H1 (cell line): ENCODE measurements around the gene TMEM204. TPM values are rescaled to one million over a fixed set of nuclear protein-coding genes. Genes with fewer than 3 reads are reported as not detected.
A peak's percentile ranks its signal among the peaks of the same experiment; 100 is the strongest.

ENCODE experiments used
- CTCF ChIA-PET: fragments of 300-600 bp; sonication (Branson Sonifier 250); formaldehyde crosslinking; loops from one replicate; lab custom pipeline; 2021; ENCODE audit not compliant: partially characterized antibody; lab: Charles Lee
- POLR2A ChIA-PET: fragments of 300-600 bp; sonication (Branson Sonifier 250); formaldehyde crosslinking; loops from one replicate; lab custom pipeline; 2021; ENCODE audit warnings: inconsistent platforms; ENCODE audit not compliant: partially characterized antibody; lab: Charles Lee
- DNase-seq, 2 experiments: peaks; one replicate each; pipeline versions ENCODE4 v3.0.0 to v3.0.0-alpha.2; 2010 to 2022; ENCODE audit warnings: low spot score in 2 of 2, low read depth in 1 of 2, mixed read lengths in 1 of 2
- FAIRE-seq: peaks from 2 replicates; lab custom pipeline; 2011; peaks lifted over from hg19 to GRCh38; lab: Jason Lieb, UNC
- H2AFZ ChIP-seq: 2 replicates; pipeline ENCODE4 v1.8.1; 2012; ENCODE audit warnings: low read length, inconsistent platforms
- H2AK5ac ChIP-seq: 2 replicates; pipeline ENCODE4 v1.6.1; 2013; ENCODE audit warnings: low read depth, low read length
- H2BK120ac ChIP-seq: replicated peaks from 2 replicates; pipeline ENCODE3; 2013; ENCODE audit warnings: low read depth, low read length, inconsistent platforms
- H2BK12ac ChIP-seq: 2 replicates; pipeline ENCODE4 v1.6.1; 2013; ENCODE audit warnings: low read depth, low read length
- H2BK15ac ChIP-seq: 2 replicates; pipeline ENCODE4 v1.6.1; 2013; ENCODE audit warnings: low read length
- H2BK20ac ChIP-seq: 2 replicates; pipeline ENCODE4 v1.6.1; 2013; ENCODE audit warnings: low read length
- H2BK5ac ChIP-seq: 2 replicates; pipeline ENCODE4 v1.6.1; 2013; ENCODE audit warnings: low read depth, low read length
- H3K14ac ChIP-seq: 2 replicates; pipeline ENCODE4 v1.6.1; 2013; ENCODE audit warnings: inconsistent platforms; ENCODE audit not compliant: insufficient read length
- H3K18ac ChIP-seq: 2 replicates; pipeline ENCODE4 v1.6.1; 2013; ENCODE audit warnings: low read length; ENCODE audit errors: extremely low read depth
- H3K23ac ChIP-seq: 2 replicates; pipeline ENCODE4 v1.6.1; 2013; ENCODE audit warnings: inconsistent platforms; ENCODE audit not compliant: insufficient read length
- H3K23me2 ChIP-seq: 2 replicates; pipeline ENCODE4 v1.6.1; 2013; ENCODE audit warnings: low read depth, low read length
- H3K27ac ChIP-seq: 2 replicates; pipeline ENCODE4 v1.6.1; 2011; ENCODE audit warnings: low read depth, low read length, inconsistent platforms
- H3K27me3 ChIP-seq, 4 experiments: replicated peaks in 1 of 4; 1 replicate in 1 of 4; 2 replicates in 3 of 4; pipeline versions ENCODE4 v1.6.1 to v1.8.1; 2011 to 2013; ENCODE audit warnings: low read length in 3 of 4, mild to moderate bottlenecking in 3 of 4, inconsistent platforms in 2 of 4, mixed read lengths in 2 of 4, moderate library complexity in 1 of 4; ENCODE audit not compliant: control insufficient read depth in 3 of 4, insufficient read depth in 3 of 4; ENCODE audit errors: extremely low read depth in 1 of 4
- H3K36me3 ChIP-seq, 4 experiments: 2 replicates each; pipeline versions ENCODE4 v1.6.1 to v1.8.1; 2011 to 2013; ENCODE audit warnings: mild to moderate bottlenecking in 4 of 4, low read length in 3 of 4, moderate library complexity in 2 of 4, control low read depth in 1 of 4, inconsistent platforms in 1 of 4; ENCODE audit not compliant: insufficient read depth in 4 of 4, control insufficient read depth in 2 of 4
- H3K4ac ChIP-seq: replicated peaks from 2 replicates; pipeline ENCODE3; 2013; ENCODE audit warnings: low read length, low read depth, mixed read lengths, inconsistent platforms; ENCODE audit not compliant: insufficient read length
- H3K4me1 ChIP-seq, 4 experiments: replicated peaks in 1 of 4; 1 replicate in 1 of 4; 2 replicates in 3 of 4; pipeline versions ENCODE4 v1.6.1 to v1.8.1; 2011 to 2013; ENCODE audit warnings: low read length in 3 of 4, inconsistent platforms in 2 of 4, mixed read lengths in 1 of 4; ENCODE audit not compliant: insufficient read depth in 4 of 4, control insufficient read depth in 3 of 4
- H3K4me2 ChIP-seq, 2 experiments: 2 replicates each; pipeline versions ENCODE4 v1.6.1 to v1.8.1; 2011 to 2013; ENCODE audit warnings: low read depth in 2 of 2, low read length in 2 of 2, control low read depth in 1 of 2, inconsistent platforms in 1 of 2, mild to moderate bottlenecking in 1 of 2; ENCODE audit not compliant: insufficient read depth in 1 of 2
- H3K4me3 ChIP-seq, 4 experiments: fragments of 200-600, 300-600 bp in 1 of 4; sonication (generic), shearing (Covaris generic), sonication (Bioruptor Twin) in 1 of 4; 2 replicates each; pipeline versions ENCODE4 v1.5.1 to v1.8.1; 2011 to 2016; ENCODE audit warnings: low read length in 4 of 4, low read depth in 3 of 4, control low read depth in 2 of 4, inconsistent platforms in 2 of 4, mild to moderate bottlenecking in 2 of 4, mixed read lengths in 1 of 4, moderate library complexity in 1 of 4; ENCODE audit not compliant: insufficient read depth in 2 of 4; ENCODE audit errors: extremely low read depth in 1 of 4
- H3K56ac ChIP-seq: replicated peaks from 2 replicates; pipeline ENCODE3; 2013; ENCODE audit warnings: low read depth, mild to moderate bottlenecking, mixed read lengths, low read length, inconsistent platforms; ENCODE audit not compliant: insufficient read length
- H3K79me1 ChIP-seq: 2 replicates; pipeline ENCODE4 v1.6.1; 2013; ENCODE audit warnings: low read depth, low read length, control low read depth
- H3K79me2 ChIP-seq, 2 experiments: 2 replicates each; pipeline versions ENCODE4 v1.6.1 to v1.8.1; 2012 to 2013; ENCODE audit warnings: low read length in 2 of 2, mild to moderate bottlenecking in 2 of 2, inconsistent platforms in 1 of 2; ENCODE audit not compliant: insufficient read depth in 2 of 2, control insufficient read depth in 1 of 2
- H3K9ac ChIP-seq, 4 experiments: replicated peaks in 1 of 4; 1 replicate in 1 of 4; 2 replicates in 3 of 4; pipeline versions ENCODE4 v1.6.1 to v1.8.1; 2011 to 2013; ENCODE audit warnings: low read depth in 3 of 4, low read length in 3 of 4, control low read depth in 2 of 4, mild to moderate bottlenecking in 2 of 4, moderate library complexity in 2 of 4, inconsistent platforms in 1 of 4; ENCODE audit errors: extremely low read depth in 1 of 4
- H3K9me3 ChIP-seq, 2 experiments: 2 replicates each; pipeline versions ENCODE4 v1.6.1 to v1.8.1; 2012 to 2013; ENCODE audit warnings: mild to moderate bottlenecking in 2 of 2, moderate library complexity in 2 of 2, control low read depth in 1 of 2, inconsistent platforms in 1 of 2, low read depth in 1 of 2, low read length in 1 of 2, mixed read lengths in 1 of 2; ENCODE audit not compliant: insufficient read depth in 2 of 2
- H4K20me1 ChIP-seq, 2 experiments: replicated peaks in 1 of 2; 2 replicates each; pipeline versions ENCODE3 to v1.8.1; 2011 to 2013; ENCODE audit warnings: inconsistent platforms in 2 of 2, low read length in 2 of 2, mild to moderate bottlenecking in 1 of 2; ENCODE audit not compliant: insufficient read depth in 2 of 2, control insufficient read depth in 1 of 2
- H4K5ac ChIP-seq: 2 replicates; pipeline ENCODE4 v1.6.1; 2013; ENCODE audit warnings: low read length, low read depth, mixed read lengths, inconsistent platforms; ENCODE audit not compliant: insufficient read length
- H4K8ac ChIP-seq: 2 replicates; pipeline ENCODE4 v1.8.0; 2013; ENCODE audit warnings: mild to moderate bottlenecking, moderate library complexity, low read length, inconsistent platforms; ENCODE audit not compliant: insufficient read depth; ENCODE audit errors: extremely low read depth
- H4K91ac ChIP-seq: replicated peaks from 2 replicates; pipeline ENCODE3; 2013; ENCODE audit warnings: low read length, mixed read lengths, inconsistent platforms; ENCODE audit not compliant: insufficient read length
- ATF2 ChIP-seq: IDR thresholded peaks from 2 replicates; pipeline ENCODE4 v1.6.1; 2012; ENCODE audit warnings: low read length, inconsistent platforms
- HDAC2 ChIP-seq, 2 experiments: fragments of 300-600 bp in 1 of 2; sonication (generic) in 1 of 2; IDR thresholded peaks; 2 replicates each; pipeline ENCODE4 v1.6.1; 2011 to 2012; ENCODE audit warnings: low read depth in 2 of 2, low read length in 2 of 2, mild to moderate bottlenecking in 2 of 2, moderate library complexity in 2 of 2, borderline replicate concordance in 1 of 2, inconsistent platforms in 1 of 2
- POLR2AphosphoS5 ChIP-seq: IDR thresholded peaks from 2 replicates; pipeline ENCODE4 v1.6.1; 2011; ENCODE audit warnings: low read depth, low read length
- SP4 ChIP-seq: IDR thresholded peaks from 2 replicates; pipeline ENCODE4 v1.6.1; 2012; ENCODE audit warnings: low read length, inconsistent platforms
- TAF7 ChIP-seq: optimal IDR thresholded peaks from 2 replicates; pipeline ENCODE3; 2011; ENCODE audit warnings: low read depth, mild to moderate bottlenecking, inconsistent platforms, low read length, moderate library complexity, borderline replicate concordance
- WGBS, 2 experiments: shearing (Covaris generic) in 1 of 2; methylation state at CpG; one replicate each; pipeline versions ENCODE4 v1.1.6 to v1.1.7; 2013 to 2015; ENCODE audit warnings: low lambda C conversion rate in 2 of 2, mixed read lengths in 2 of 2, inconsistent platforms in 1 of 2, low coverage in 1 of 2, missing lambda C conversion rate in 1 of 2; ENCODE audit not compliant: insufficient replicate concordance in 2 of 2, insufficient coverage in 1 of 2, insufficient read length in 1 of 2; ENCODE audit errors: extremely low coverage in 1 of 2, missing lambda C conversion rate in 1 of 2; 5-methylcytosine and 5-hydroxymethylcytosine counted together
- polyA plus RNA-seq, 7 experiments: library from polyadenylated mRNA; depleted of rRNA in 3 of 7; stranded (reverse) in 5 of 7; unstranded in 2 of 7; fragments of >200 nt in 5 of 7; fragments of 200-250 nt in 2 of 7; gene quantifications; 1 replicate in 5 of 7; 2 replicates in 1 of 7; 4 replicates in 1 of 7; pipeline versions ENCODE4 v1.2.1 to v1.2.3, GENCODE V29; 2011 to 2013; ENCODE audit warnings: missing spikeins in 2 of 7, mixed read lengths in 2 of 7
- total RNA-seq: library from RNA; stranded (reverse); fragmentation: NEBNext Ultra II Directional; extraction: Animal tissue kit (Norgen Biotek cat#: 25700); gene quantifications from 2 replicates; pipeline ENCODE4 v1.2.1, GENCODE V29; 2021

TMEM204 gene
- total and polyA plus RNA-seq, 2 of the 8 experiments (the other 6 are each of a cell fraction or from before 2014, with no cell fraction given) = not detected

DNA sequence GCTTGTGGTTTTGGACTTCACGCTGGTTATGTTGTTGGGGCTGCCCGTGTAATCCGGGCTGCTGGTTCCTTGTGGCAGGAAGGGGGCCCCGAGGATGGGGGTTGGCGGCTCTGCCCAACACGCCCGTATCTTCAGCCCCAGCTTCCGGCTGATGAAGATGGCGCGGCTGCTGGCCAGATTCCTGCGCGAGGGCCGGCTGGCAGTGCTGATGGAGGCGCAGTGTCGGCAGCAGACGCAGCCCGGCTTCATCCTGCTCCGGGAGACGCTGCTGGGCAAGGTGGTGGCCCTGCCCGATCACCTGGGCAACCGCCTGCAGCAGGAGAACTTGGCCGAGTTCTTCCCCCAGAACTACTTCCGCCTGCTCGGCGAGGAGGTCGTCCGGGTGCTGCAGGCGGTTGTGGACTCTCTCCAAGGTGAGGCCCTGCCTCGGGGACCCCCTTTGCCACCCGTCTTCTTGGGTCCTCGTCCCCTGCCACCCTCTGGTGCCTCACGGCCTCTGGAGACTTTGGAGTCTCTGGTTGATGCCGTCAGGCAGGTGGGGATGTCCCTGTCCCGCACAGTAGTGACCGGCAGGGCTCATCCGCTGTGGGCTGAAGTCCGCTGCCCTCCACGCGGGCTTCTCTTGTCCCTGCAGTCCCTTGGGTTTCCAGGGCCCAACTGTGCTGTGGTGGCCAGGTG lies 38.1 kb upstream of the TMEM204 start:
- Histone ChIP-seq H2AFZ (no peak overlapping the region), H3K27me3 (no peaks in the 10 kb centered on the region), H2AK5ac (no peak overlapping the region), H3K14ac (no peak overlapping the region), H3K4me1 (peaks cover 0 to 8% (median 5%) of the 10 kb centered on the region in 4 experiments; a peak in 4 of 7 replicates), H2BK15ac (no peak overlapping the region), H4K5ac (no peak overlapping the region), H3K56ac (no peak overlapping the region), H2BK120ac (no peak overlapping the region), H3K79me2 (peaks cover 0 to 12% of the 10 kb centered on the region in 2 experiments; a peak in 1 of 4 replicates), H4K20me1 (peaks cover 3 to 4% of the 10 kb centered on the region in 2 experiments), H3K9me3 (no peaks in the 10 kb centered on the region), H3K4ac (no peak overlapping the region), H3K79me1 (peaks cover 3% of the 10 kb centered on the region), H3K9ac (no peak overlapping the region), H3K23ac (no peak overlapping the region), H3K4me2 (no peak overlapping the region), H2BK5ac (no peak overlapping the region), H3K27ac (no peak overlapping the region), H3K4me3 (no peak overlapping the region), H3K23me2 (peaks cover 9% of the 10 kb centered on the region), H3K36me3 (peaks cover 11 to 47% (median 23%) of the 10 kb centered on the region in 4 experiments), H3K18ac (no peak overlapping the region), H2BK20ac (no peak overlapping the region), H4K91ac (no peak overlapping the region), H2BK12ac (no peak overlapping the region), H4K8ac (peak overlapping the region; percentile 28; the same call in 1 of the 2 replicates)
- ChIA-PET CTCF (interaction anchor here (0.6 to 2.2 kb wide), 4 partner anchors 12 to 65 kb away, joined by 3 to 7 read pairs (median 3); partner anchors contain the start of gene PERCC1), POLR2A (interaction anchor here (1.1 to 16.8 kb wide), 5 partner anchors 9 to 65 kb away, joined by 3 to 175 read pairs (median 7); no protein-coding TSS in a partner anchor)
- FAIRE-seq = no peak
- no peak for DNase-seq
- 93% methylated on average over 34 of the region's 39 CpGs; no CpG with 5 or more reads in 1 of the 2 experiments for WGBS, 2 experiments
- TF ChIP-seq SP4 = no peak
- TF ChIP-seq TAF7 = no peak
- TF ChIP-seq POLR2AphosphoS5 = no peak; the same call in 1 of the 2 replicates
- no peak for TF ChIP-seq HDAC2 (IDR thresholded peaks at IDR 0.05; ENCODE audit: borderline replicate concordance in 1 of 2, low read depth in 2 of 2, low read length in 2 of 2)
- no peak for TF ChIP-seq ATF2
